HEK293 (cell line): ENCODE results near the gene WDFY2.

Experiments
- IKZF3 ChIP-seq: fragments of 450-650 bp; IDR thresholded peaks from 2 replicates; pipeline ENCODE4 v1.5.0; 2018; ENCODE audit warnings: missing biosample characterization, mild to moderate bottlenecking, missing genetic modification characterization, moderate library complexity
- KLF1 ChIP-seq: fragments of 450-650 bp; formaldehyde crosslinking; IDR thresholded peaks from 2 replicates; pipeline ENCODE4 v1.5.1; 2016; ENCODE audit warnings: missing biosample characterization, missing genetic modification characterization
- KLF16 ChIP-seq: fragments of 450-650 bp; formaldehyde crosslinking; IDR thresholded peaks from 2 replicates; pipeline ENCODE4 v1.5.1; 2017; ENCODE audit warnings: missing biosample characterization, missing genetic modification characterization
- MEIS1 ChIP-seq: sonication (generic); formaldehyde crosslinking; IDR thresholded peaks from 2 replicates; pipeline ENCODE4 v1.8.1; 2022; ENCODE audit warnings: missing genetic modification reagents, mild to moderate bottlenecking, borderline replicate concordance
- RBAK ChIP-seq: fragments of 450-650 bp; formaldehyde crosslinking; IDR thresholded peaks from 2 replicates; pipeline ENCODE4 v1.5.1; 2016; ENCODE audit warnings: missing biosample characterization, missing genetic modification characterization
- SCRT1 ChIP-seq: fragments of 450-650 bp; formaldehyde crosslinking; IDR thresholded peaks from 2 replicates; pipeline ENCODE4 v1.5.1; 2016; ENCODE audit warnings: missing biosample characterization, missing genetic modification characterization, borderline replicate concordance
- SP3 ChIP-seq: fragments of 450-650 bp; formaldehyde crosslinking; IDR thresholded peaks from 2 replicates; pipeline ENCODE4 v1.5.1; 2016; ENCODE audit warnings: missing biosample characterization, missing genetic modification characterization
- YY2 ChIP-seq: fragments of 450-650 bp; formaldehyde crosslinking; IDR thresholded peaks from 2 replicates; pipeline ENCODE4 v1.5.1; 2016; ENCODE audit warnings: missing biosample characterization, missing genetic modification characterization
- ZNF133 ChIP-seq: fragments of 450-650 bp; formaldehyde crosslinking; IDR thresholded peaks from 2 replicates; pipeline ENCODE4 v1.5.1; 2016; ENCODE audit warnings: missing biosample characterization, missing genetic modification characterization
- ZNF211 ChIP-seq: fragments of 450-650 bp; formaldehyde crosslinking; IDR thresholded peaks from 2 replicates; pipeline ENCODE4 v1.5.1; 2016; ENCODE audit warnings: low read depth, missing biosample characterization, missing genetic modification characterization
- ZNF280C ChIP-seq: fragments of 450-650 bp; formaldehyde crosslinking; IDR thresholded peaks from 2 replicates; pipeline ENCODE4 v1.5.1; 2016; ENCODE audit warnings: missing biosample characterization, missing genetic modification characterization
- ZNF324 ChIP-seq: fragments of 450-650 bp; formaldehyde crosslinking; IDR thresholded peaks from 2 replicates; pipeline ENCODE4 v1.5.1; 2016; ENCODE audit warnings: missing biosample characterization, missing genetic modification characterization
- ZNF37A ChIP-seq: fragments of 450-650 bp; IDR thresholded peaks from 2 replicates; pipeline ENCODE4 v1.5.1; 2018; ENCODE audit warnings: missing biosample characterization, missing genetic modification characterization
- ZNF394 ChIP-seq: fragments of 450-650 bp; formaldehyde crosslinking; IDR thresholded peaks from 2 replicates; pipeline ENCODE4 v1.5.1; 2016; ENCODE audit warnings: missing biosample characterization, missing genetic modification characterization, mild to moderate bottlenecking, moderate library complexity, borderline replicate concordance
- ZNF423 ChIP-seq: fragments of 450-650 bp; formaldehyde crosslinking; IDR thresholded peaks from 2 replicates; pipeline ENCODE4 v1.5.1; 2016; ENCODE audit warnings: missing biosample characterization, missing genetic modification characterization
- ZNF48 ChIP-seq: fragments of 450-650 bp; formaldehyde crosslinking; IDR thresholded peaks from 2 replicates; pipeline ENCODE4 v1.5.1; 2016; ENCODE audit warnings: missing biosample characterization, missing genetic modification characterization
- ZNF514 ChIP-seq: fragments of 450-650 bp; formaldehyde crosslinking; IDR thresholded peaks from 2 replicates; pipeline ENCODE4 v1.5.1; 2016; ENCODE audit warnings: missing biosample characterization, missing genetic modification characterization
- ZNF610 ChIP-seq: fragments of 450-650 bp; formaldehyde crosslinking; IDR thresholded peaks from 2 replicates; pipeline ENCODE4 v1.5.1; 2016; ENCODE audit warnings: missing biosample characterization, missing genetic modification characterization, borderline replicate concordance
- ZNF654 ChIP-seq: fragments of 450-650 bp; formaldehyde crosslinking; IDR thresholded peaks from 2 replicates; pipeline ENCODE4 v1.5.1; 2016; ENCODE audit warnings: low read depth, missing biosample characterization, missing genetic modification characterization
- ZNF660 ChIP-seq: fragments of 450-650 bp; IDR thresholded peaks from 2 replicates; pipeline ENCODE4 v1.5.1; 2018; ENCODE audit warnings: missing biosample characterization, mild to moderate bottlenecking, missing genetic modification characterization
- ZNF707 ChIP-seq: fragments of 450-650 bp; formaldehyde crosslinking; IDR thresholded peaks from 2 replicates; pipeline ENCODE4 v1.5.1; 2016; ENCODE audit warnings: missing biosample characterization, missing genetic modification characterization
- ZNF777 ChIP-seq: fragments of 450-650 bp; formaldehyde crosslinking; IDR thresholded peaks from 2 replicates; pipeline ENCODE4 v1.5.1; 2017; ENCODE audit warnings: missing biosample characterization, missing genetic modification characterization, borderline replicate concordance
- ZSCAN30 ChIP-seq: fragments of 450-650 bp; IDR thresholded peaks from 2 replicates; pipeline ENCODE4 v1.5.1; 2018; ENCODE audit warnings: missing biosample characterization, mild to moderate bottlenecking, missing genetic modification characterization, moderate library complexity
- TF ChIP-seq, protein P1 (sequence below): fragments of 450-650 bp; formaldehyde crosslinking; IDR thresholded peaks from 2 replicates; pipeline ENCODE4 v1.5.1; 2016; ENCODE audit warnings: missing biosample characterization, missing genetic modification characterization
- TF ChIP-seq, protein P2 (sequence below): fragments of 450-650 bp; formaldehyde crosslinking; IDR thresholded peaks from 2 replicates; pipeline ENCODE4 v1.5.1; 2016; ENCODE audit warnings: missing biosample characterization, missing genetic modification characterization
- TF ChIP-seq, protein P3 (sequence below): fragments of 450-650 bp; formaldehyde crosslinking; IDR thresholded peaks from 2 replicates; pipeline ENCODE4 v1.5.1; 2017; ENCODE audit warnings: missing biosample characterization, missing genetic modification characterization
- TF ChIP-seq, protein P4 (sequence below): fragments of 450-650 bp; formaldehyde crosslinking; IDR thresholded peaks from 2 replicates; pipeline ENCODE4 v1.5.1; 2016; ENCODE audit warnings: missing biosample characterization, missing genetic modification characterization
- TF ChIP-seq, protein P5 (sequence below): fragments of 450-650 bp; formaldehyde crosslinking; IDR thresholded peaks from 2 replicates; pipeline ENCODE4; 2016; ENCODE audit warnings: missing biosample characterization, missing genetic modification characterization
- TF ChIP-seq, protein P6 (sequence below): fragments of 450-650 bp; formaldehyde crosslinking; IDR thresholded peaks from 2 replicates; pipeline ENCODE4 v1.5.1; 2016; ENCODE audit warnings: missing biosample characterization, missing genetic modification characterization

The WDFY2 gene

GRCh38 chr13:51583875-51584730 lies at the start of gene WDFY2 (continued):
- peak; percentile 99 for TF ChIP-seq IKZF3 (tag by site-specific recombination)
- TF ChIP-seq, protein P1, sequence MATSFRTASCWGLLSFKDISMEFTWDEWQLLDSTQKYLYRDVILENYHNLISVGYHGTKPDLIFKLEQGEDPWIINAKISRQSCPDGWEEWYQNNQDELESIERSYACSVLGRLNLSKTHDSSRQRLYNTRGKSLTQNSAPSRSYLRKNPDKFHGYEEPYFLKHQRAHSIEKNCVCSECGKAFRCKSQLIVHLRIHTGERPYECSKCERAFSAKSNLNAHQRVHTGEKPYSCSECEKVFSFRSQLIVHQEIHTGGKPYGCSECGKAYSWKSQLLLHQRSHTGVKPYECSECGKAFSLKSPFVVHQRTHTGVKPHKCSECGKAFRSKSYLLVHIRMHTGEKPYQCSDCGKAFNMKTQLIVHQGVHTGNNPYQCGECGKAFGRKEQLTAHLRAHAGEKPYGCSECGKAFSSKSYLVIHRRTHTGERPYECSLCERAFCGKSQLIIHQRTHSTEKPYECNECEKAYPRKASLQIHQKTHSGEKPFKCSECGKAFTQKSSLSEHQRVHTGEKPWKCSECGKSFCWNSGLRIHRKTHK, result no peak
- TF ChIP-seq, protein P2, sequence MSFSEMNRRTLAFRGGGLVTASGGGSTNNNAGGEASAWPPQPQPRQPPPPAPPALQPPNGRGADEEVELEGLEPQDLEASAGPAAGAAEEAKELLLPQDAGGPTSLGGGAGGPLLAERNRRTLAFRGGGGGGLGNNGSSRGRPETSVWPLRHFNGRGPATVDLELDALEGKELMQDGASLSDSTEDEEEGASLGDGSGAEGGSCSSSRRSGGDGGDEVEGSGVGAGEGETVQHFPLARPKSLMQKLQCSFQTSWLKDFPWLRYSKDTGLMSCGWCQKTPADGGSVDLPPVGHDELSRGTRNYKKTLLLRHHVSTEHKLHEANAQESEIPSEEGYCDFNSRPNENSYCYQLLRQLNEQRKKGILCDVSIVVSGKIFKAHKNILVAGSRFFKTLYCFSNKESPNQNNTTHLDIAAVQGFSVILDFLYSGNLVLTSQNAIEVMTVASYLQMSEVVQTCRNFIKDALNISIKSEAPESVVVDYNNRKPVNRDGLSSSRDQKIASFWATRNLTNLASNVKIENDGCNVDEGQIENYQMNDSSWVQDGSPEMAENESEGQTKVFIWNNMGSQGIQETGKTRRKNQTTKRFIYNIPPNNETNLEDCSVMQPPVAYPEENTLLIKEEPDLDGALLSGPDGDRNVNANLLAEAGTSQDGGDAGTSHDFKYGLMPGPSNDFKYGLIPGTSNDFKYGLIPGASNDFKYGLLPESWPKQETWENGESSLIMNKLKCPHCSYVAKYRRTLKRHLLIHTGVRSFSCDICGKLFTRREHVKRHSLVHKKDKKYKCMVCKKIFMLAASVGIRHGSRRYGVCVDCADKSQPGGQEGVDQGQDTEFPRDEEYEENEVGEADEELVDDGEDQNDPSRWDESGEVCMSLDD, result no peak
- TF ChIP-seq ZNF324 (tag by site-specific recombination), result peak; percentile 44; the same call in 1 of the 2 replicates
- TF ChIP-seq ZNF660, result peak; percentile 79; the same call in 1 of the 2 replicates
- TF ChIP-seq ZNF707 (tag by site-specific recombination), result no peak
- TF ChIP-seq, protein P3, sequence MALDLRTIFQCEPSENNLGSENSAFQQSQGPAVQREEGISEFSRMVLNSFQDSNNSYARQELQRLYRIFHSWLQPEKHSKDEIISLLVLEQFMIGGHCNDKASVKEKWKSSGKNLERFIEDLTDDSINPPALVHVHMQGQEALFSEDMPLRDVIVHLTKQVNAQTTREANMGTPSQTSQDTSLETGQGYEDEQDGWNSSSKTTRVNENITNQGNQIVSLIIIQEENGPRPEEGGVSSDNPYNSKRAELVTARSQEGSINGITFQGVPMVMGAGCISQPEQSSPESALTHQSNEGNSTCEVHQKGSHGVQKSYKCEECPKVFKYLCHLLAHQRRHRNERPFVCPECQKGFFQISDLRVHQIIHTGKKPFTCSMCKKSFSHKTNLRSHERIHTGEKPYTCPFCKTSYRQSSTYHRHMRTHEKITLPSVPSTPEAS (tag by site-specific recombination), result no peak
- no peak for TF ChIP-seq ZNF133 (tag by site-specific recombination)
- TF ChIP-seq ZNF423 (tag by site-specific recombination), result no peak
- TF ChIP-seq, protein P4, sequence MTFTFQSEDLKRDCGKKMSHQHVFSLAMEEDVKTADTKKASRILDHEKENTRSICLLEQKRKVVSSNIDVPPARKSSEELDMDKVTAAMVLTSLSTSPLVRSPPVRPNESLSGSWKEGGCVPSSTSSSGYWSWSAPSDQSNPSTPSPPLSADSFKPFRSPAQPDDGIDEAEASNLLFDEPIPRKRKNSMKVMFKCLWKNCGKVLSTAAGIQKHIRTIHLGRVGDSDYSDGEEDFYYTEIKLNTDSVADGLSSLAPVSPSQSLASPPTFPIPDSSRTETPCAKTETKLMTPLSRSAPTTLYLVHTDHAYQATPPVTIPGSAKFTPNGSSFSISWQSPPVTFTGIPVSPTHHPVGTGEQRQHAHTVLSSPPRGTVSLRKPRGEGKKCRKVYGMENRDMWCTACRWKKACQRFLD (tag by site-specific recombination), result no peak
- peak; percentile 22; the same call in 1 of the 2 replicates for TF ChIP-seq KLF16
- TF ChIP-seq ZSCAN30 (tag by site-specific recombination), result peak; percentile 84; the same call in 1 of the 2 replicates
- peak; percentile 83 for TF ChIP-seq KLF1 (tag by site-specific recombination)
- peak; percentile 55; the same call in 1 of the 2 replicates for TF ChIP-seq ZNF610 (tag by site-specific recombination)
- no peak for TF ChIP-seq SCRT1 (tag by site-specific recombination)
- TF ChIP-seq ZNF654 (tag by site-specific recombination), result no peak
- peak; percentile 55 for TF ChIP-seq ZNF394 (tag by site-specific recombination)
- TF ChIP-seq SP3 (tag by site-specific recombination), result peak; percentile 97
- TF ChIP-seq ZNF48 (tag by site-specific recombination), result no peak
- TF ChIP-seq MEIS1 (CRISPR knock-in tag), result no peak
- TF ChIP-seq ZNF211 (tag by site-specific recombination), result no peak
- no peak for TF ChIP-seq ZNF37A
- TF ChIP-seq ZNF514 (tag by site-specific recombination), result no peak
- no peak for TF ChIP-seq ZNF280C (tag by site-specific recombination)
- TF ChIP-seq ZNF777, result no peak
- no peak for TF ChIP-seq RBAK (tag by site-specific recombination)
- TF ChIP-seq, protein P5, sequence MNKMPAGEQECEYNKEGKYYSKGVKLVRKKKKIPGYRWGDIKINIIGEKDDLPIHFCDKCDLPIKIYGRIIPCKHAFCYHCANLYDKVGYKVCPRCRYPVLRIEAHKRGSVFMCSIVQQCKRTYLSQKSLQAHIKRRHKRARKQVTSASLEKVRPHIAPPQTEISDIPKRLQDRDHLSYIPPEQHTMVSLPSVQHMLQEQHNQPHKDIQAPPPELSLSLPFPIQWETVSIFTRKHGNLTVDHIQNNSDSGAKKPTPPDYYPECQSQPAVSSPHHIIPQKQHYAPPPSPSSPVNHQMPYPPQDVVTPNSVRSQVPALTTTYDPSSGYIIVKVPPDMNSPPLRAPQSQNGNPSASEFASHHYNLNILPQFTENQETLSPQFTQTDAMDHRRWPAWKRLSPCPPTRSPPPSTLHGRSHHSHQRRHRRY, result no peak
- TF ChIP-seq YY2, result no peak
- TF ChIP-seq, protein P6, sequence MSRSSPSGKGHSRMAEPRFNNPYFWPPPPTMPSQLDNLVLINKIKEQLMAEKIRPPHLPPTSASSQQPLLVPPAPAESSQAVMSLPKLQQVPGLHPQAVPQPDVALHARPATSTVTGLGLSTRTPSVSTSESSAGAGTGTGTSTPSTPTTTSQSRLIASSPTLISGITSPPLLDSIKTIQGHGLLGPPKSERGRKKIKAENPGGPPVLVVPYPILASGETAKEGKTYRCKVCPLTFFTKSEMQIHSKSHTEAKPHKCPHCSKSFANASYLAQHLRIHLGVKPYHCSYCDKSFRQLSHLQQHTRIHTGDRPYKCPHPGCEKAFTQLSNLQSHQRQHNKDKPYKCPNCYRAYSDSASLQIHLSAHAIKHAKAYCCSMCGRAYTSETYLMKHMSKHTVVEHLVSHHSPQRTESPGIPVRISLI (tag by site-specific recombination), result no peak
